ENCODE results near the gene SVIL.
"Not testable (repeated sequence)": the region's sequence is repeated elsewhere in the genome, so short reads cannot be mapped to it uniquely, and the experiment has no call there.

SVIL gene

DNA sequence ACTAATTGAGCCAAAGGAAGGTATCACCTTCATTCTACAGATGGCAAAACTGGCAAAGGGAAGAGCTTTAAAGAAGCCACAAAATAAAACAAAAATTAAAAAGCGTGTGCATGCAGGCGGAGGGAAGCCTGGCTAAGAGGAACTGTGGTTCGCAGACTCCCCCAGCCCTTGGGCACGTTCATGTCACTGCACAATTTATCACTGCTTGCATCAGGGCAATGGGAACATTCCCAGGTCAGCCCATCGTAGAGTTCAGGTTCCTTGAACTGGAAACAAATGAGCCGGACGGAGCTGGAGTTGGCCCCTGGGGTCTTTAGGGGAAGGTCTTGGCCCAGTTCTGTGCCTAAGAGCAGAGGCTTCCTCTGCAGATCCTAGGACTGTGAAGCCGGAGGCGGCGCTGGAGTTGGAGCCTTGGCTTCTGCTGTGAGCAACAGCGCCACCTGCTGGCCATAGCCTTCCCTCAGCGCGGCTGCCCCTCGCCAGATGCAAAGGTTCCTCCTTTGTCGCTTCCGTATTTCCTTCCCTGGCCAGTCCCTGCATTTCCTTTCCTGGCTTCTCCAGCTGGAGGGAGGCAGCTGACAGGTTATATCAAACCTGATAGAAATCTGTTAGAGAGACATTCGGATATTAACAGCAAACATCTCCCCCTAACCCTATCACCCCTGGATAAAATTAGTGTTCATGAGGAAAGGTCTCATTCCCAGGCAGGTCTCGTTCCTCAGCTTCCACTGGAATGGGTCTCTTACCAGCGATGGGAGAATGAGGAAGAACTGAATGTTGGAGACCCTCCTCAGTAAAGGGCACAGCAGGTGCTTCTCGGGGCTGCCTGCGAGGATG is 185.8 kb downstream of the SVIL start:
- peak; percentile 88 for DNase-seq

DNA sequence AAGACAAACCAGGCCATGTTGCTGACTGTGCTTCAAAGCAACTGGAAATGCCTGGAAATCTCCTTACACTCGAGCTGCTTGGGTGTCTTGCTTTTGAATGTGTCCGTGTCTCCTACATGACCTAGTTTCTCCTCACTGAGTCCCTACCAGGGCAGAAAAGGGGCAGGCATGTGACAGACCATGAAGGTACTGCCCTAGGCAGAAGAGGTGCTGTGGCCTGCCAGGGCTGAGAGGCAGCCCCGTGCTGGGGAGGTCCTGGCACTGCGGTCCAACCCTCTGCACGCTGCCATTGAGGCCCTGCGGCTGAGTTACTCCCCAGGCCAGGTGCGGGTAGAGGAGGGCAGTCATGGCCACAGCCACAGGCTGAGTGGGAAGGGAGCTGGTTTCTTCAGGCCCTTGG is 186.6 kb downstream of the SVIL start:
- no peak for DNase-seq

DNA sequence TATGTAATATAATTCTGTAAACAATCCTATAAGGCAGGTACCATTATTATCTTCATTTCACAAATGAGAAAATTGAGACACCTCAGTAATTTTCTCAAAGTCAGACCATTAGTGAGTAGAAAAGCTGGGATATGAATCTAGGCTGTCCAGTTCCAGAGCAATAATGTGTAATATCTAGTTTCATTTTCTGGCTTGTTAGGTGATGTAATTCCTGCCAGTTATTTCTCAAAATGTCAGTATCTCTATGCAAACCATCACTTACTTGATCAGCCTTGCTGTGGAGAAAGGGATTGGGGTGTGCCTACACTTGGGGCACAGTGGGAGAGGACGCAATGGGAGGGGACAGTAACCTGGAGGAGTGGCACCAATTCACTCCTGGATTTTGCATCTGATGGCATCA is 188.4 kb downstream of the SVIL start:
- DNase-seq, result no peak

DNA sequence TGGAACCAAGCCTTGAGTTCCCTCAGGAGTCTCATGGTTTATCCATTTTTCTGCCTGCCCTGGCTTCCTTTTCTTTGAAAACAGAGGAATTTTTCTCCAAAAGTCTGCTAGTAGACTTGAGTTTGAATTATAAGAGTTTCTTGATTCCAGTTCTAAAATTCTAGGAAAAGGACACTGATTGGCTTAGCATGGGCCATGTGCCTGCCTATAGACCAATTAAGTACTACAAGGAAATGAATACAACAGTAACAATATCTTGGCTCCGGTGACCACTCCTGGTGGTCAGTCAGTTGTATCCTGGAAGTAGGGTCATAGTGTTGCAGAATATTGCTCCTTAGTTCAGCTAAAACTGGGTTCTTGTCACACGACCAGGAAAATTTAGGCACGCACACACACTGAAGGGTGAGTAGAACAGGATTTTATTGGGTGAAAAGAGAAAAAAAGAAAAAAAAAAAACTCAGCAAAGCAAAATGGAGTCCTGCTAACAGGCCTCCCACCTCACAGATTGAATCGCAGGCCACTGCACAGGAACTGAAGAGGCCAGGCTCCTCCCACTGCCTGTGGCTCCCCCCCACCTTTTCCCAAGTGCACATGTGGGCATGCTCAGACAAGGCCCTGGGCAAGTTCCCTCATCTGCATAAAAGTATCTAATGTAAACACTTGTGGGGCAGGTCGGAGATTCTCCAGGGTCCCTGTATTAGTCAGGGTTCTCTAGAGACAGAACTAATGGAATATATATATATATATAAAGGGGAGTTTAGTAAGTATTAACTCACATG is 190.8 kb downstream of the SVIL start:
- no peak for DNase-seq

DNA sequence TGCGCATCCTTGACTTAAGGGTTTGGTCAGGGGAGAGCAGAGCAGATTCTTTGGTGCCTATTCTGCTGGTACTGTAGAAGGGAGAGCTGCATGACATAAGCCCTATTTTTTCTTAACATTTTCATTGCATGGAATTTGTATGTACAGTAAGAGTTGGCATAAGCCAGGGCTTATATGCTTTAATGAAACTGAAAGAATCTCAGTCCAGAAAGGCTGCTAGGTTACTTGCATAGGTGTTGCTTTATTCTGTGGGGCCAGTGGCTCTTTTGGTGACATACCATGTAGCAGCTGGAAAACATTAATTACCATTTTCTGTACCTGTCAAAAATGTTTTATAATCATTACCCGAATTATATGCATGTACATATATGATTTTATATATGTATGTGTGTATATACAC is 193.8 kb downstream of the SVIL start:
- no peak for DNase-seq

DNA sequence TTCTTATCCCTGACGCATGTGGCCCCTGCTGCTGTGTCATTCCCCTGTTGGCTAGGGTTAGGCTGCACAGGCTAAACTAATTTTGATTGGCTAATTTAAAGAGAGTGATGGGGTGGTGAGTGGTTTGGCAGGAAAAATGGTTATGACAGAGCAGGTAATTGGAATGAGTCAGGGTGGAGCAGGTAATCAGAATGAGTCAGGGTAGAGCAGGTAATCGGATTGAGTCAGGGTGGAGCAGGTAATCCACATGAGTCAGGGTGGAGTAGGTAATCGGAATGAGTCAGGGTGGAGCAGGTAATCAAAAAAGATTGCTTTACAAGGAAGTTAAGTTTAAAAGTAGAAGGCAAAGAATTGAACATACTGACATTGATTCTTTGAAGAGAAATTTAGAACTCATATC is 195.8 kb downstream of the SVIL start:
- not testable (repeated sequence) for DNase-seq

DNA sequence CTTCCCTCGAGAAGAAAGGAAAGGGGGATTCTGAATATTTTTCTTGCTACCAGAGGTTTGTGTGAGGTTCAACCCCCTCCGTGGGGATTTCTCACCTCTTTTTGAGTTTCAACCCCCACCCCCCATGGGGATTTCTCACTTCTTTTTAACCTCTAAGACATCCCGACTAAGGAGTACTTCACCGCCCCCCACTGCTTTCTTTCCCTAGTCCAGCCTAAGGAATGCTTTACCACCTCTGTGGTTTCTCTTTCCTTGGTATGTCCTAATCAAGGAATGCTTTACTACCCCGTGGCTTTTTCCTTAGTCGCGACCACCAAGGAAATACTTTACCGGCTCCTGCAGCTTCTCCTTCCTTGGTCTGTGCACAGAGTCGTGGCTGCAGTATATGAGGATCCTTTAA is 196.5 kb downstream of the SVIL start:
- no peak for DNase-seq

DNA sequence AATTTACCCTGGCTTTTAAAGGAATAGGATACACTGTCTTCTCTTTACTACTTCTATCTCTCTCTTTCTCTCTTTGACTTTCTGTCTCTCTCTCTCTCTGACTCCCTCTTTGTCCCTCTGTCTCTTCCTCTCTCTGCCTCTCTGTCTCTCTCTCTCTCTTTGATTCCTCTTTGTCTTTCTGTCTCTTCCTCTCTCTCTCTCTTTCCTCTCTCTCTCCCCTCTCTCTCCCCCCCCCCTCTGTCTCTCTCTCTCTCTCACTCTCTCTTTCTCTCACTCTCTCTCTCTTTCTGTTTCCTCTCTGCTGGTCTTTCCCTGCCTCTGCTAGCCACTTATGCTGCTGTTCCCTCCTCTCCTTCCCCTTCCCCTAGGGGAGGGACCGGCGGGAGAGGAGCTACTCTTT is 196.9 kb downstream of the SVIL start:
- DNase-seq, result no peak

DNA sequence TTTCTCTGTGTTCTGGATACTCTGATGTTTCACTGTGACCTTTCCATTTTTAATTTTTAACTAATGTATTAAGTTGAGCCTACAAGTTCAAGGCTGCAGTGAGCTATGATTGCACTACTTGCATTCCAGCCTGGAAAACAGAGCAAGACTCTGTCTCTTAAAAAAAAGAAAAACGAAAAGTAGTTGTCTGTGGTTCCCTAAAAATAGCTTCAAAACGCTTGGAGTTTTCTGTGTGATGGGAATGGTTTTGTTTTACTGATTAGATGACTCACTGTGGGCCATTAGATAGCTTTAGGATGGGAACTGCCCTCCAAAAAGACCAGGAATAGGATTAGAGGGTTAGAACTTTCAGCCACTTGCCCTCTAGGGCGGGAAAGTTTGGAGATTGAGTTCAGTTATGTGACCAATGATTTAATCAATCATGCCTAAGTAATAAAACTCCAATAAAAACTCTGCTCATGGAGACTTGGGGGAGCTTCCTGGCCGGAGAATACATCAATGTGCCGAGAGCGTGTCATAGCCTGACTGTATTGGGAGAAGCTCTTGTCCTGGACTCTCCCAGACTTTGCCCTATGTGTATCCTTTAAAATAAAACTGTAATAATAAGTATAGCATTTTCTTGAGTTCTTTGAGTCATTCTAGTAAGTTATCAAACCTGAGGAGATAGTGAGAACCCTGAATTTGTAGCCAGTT is 198.8 kb downstream of the SVIL start:
- no peak for DNase-seq

DNA sequence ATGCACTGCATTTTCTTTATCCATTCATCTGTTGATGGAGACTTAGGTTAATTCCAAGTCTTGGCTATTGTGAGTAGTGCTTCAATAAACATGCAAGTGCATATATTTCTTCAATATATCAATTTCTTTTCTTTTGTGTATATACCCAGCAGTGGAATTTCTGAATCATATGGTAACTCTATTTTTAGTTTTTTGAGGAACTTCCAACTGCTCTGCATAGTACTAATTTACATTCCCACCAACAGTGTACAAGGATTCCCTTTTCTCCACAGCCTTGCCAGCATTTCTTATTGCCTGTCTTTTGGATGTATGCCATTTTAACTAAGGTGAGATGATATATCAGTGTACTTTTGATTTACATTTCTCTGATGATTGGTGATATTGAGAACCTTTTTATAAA is 200.7 kb downstream of the SVIL start:
- no peak for DNase-seq

DNA sequence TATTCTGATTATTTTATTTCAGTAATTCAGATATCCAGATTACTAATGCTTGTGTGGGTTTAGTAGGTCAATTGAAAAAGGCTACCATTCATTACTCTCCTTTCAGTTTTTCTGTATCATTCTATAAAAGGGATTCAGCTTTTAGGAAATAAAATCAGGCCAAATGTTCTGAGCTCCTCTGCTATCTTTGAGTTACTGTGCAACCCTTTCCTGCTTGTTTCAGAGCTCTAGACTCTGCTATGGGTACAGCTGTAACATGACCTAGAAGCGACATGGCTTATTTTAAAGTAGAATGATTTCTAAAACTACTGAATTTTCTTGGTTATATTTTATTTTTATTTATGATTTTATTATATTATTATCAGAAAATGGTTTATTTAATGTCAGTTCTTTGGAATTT is 203.1 kb downstream of the SVIL start:
- DNase-seq, result no peak

DNA sequence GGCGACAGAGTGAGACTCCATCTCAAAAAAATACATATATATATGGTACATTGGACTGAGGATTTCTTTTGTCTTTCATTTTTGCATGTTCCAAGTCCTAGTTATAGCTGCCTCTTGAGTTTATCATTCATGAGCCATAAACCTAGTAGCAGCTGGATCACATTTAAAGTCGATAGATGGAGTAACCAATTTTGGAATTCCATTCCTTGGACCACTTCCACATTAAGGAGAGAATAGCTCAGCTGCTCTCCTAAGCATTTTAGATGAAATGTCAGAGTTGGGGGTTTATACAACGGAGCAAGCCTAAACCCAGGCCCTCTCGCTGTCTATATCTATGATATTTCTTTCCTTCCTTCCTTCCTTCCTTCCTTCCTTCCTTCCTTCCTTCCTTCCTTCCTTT is 204.7 kb downstream of the SVIL start:
- DNase-seq, result no peak

DNA sequence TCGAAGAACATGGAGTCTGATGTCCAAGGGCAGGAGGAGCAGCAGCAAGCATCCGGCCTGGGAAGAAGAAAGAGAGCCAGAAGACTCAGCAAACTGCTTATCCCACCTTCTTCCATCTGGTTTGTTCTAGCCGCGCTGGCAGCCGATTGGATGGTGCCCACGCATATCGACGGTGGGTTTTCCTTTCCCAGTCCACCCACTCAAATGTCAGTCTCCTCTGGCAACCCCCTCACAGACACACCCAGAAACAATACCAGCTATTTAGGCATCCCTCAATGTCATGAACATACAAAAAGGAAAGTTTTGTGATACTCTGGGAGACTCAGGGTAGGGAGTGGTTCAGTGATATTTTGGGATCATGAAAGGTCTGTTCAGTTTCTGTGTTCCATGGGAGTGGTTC is 206.3 kb downstream of the SVIL start:
- no peak for DNase-seq

DNA sequence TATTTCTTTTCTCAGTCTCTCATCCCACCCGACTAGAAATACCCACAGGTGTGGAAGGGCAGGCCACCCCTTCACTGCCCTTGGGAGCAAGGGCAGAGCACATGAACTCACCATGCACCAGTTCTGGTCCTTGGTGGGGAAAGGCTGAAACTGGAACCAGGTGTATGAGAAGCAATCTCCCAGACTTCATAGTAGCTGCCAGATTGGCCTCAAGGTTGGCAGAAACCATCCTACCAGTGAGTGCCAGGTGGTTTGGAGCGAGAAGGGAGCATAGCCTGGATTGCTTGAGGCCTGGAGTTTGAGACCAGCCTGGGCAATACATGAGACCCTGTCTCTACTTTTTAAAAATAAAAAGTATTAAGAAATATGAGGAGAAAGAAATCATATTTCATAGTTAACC is 207.1 kb downstream of the SVIL start:
- no peak for DNase-seq

DNA sequence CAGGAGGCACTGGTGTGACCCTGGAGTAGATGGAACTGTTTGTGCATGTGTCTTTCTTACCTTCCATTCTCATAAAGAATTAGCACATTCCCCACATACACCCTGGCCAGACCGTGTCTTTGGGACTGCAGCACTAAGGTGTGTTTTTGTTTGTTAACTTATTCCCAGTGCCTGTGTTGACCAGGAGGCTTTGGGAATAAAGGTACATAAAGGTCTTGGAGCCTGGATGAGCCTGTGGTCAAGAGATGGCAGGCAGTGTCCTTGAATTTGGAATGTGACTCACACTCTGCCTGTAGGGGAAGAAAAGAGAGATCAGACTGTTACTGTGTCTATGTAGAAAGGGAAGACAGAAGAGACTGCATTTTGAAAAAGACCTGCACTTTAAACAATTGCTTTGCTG is 208.4 kb downstream of the SVIL start:
- DNase-seq, result no peak

DNA sequence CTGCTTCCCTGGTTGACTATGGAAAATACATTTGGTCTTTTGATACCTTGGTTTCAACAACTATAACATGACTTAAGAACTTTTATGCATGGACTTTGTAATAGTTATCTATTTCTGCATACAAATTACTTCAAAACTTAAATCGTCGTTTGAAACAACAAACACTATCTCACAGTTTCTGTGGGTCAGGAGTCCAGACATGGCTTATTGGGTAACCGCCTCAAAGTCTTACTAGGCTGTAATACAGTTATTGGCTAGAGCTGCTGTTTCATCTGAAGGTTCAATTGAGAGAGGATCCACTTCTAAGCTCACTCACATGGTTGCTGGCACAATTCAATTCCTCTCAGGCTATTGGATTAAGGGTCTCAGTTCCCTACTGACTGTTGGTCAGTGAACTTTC is 210.8 kb downstream of the SVIL start:
- DNase-seq, result no peak

DNA sequence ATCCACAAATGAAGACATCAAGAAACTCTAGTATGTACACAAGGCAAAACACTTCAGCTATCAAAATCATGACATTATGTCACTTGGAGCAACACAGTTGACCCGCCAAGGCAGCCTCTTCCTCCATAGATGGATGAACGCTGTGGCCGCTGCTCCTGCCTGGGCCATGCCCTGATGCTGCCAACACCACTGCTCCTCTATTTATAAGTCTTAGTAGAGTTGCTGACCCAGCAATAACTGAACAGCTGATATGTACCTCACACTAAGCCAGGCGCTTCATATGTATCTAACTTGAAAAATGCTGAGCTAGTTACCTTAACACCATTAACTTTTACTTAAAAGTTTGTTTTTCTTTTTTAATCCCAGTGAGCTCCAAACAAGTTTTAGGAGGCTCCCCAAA is 214.0 kb downstream of the SVIL start:
- no peak for DNase-seq

DNA sequence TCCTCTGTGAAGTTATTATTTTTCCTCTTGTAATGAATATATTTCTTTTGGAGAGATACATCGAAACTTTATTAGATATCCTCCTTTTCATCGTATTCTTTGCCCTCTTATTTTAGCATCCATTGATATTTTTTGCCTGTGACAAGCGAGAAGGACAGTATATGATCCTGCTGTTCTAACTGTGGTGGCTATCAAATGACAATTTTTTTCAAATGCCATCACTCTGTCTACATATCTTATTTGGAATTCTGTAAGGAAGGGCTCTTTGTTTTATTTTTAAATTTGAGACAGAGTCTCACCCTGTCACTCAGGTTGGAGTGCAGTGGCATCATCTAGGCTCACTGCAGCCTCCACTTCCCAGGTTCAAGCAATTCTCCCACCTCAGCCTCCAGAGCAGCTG is 217.4 kb downstream of the SVIL start:
- no peak for DNase-seq

DNA sequence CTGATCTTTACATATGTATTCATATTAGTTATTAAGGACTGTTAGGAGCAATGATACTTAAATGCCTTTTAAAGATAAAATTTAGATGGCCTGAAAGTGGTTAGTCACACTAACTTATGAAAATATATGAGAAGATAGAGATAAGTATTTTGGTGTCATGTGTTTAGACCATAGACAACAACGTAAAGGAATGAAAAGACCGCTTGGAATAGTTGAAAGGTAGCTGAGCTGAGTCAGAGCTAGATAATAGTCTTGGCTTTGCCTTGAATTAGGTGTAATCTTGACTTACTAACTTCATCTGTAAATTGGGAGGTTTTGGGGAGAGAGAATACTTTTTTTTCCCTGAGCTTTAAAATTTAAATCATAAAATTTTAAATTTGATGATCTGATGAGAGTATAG is 218.9 kb downstream of the SVIL start:
- DNase-seq, result no peak

DNA sequence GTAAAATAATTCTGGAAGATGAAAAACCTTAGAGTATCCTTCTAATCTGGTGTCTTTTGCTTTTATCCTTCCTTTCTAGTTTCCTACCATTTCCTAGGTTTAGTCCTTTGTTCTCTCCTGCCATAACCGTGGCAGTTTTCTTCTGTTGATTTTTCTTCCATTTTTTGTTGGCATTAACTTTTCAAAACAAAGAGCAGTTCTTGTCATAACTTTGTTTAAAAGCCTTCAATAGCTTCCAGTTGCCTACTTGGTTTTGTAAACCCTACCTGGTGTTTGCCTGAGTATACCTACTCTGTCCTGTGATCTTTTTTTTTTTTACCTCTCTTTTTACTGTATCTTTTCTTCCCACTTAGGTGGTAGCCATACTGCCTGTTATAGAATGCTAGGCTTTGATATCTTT is 220.3 kb downstream of the SVIL start:
- no peak for DNase-seq

DNA sequence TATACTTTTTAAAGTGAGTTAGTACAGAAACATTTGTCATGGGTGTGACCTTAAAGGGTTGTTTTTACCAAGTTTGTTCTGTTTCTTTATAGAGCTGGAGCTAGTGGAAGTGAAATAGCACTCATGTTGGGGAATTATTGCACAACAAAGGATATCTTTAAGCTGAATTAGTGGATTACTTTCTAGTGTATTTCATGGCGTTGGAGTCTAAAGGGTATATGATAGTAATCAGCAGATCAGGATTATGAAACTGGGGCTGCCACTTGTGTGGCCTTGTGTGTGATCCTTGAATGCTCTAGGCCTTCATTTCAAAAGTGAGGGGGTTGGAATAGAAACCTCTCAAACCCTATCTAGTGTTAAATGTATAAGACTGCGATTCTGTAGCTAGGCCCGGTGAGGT is 222.3 kb downstream of the SVIL start:
- DNase-seq, result no peak

DNA sequence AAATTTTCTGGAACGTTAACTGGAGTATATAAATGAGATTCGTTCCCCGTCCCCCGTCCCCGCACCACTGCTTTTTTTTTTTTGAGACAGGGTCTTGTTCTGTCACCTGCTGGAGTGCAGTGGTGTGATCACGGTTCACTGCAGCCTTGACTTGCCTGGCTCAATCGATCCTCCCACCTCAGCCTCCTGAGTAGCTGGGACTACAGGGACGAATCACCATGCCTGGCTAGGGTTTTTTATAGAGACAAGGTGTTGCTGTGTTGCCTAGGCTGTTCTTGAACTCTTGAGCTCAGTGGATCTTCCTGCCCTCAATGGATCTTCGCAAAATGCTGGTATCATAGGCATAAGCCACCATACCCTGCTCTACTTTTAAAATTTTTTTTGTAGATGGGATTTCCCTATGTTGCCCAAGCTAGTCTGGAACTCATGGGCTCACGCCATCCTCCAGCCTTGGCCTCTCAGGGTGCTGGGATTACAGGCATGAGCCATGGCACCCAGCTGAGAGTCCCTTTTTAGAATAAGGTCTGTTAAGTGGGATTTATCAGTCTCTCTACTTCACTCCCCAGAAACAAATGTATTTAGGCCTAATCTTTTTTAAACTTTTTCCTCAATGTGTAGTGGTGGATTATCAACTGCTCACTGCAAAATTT is 223.0 kb downstream of the SVIL start:
- DNase-seq, result no peak

All from right forelimb (tissue), 1 donor.